CD4-positive, alpha-beta memory T cell (primary cell): ENCODE results near the gene TEAD3. TPM values are rescaled to one million over a fixed set of nuclear protein-coding genes. Genes with fewer than 3 reads are reported as not detected.
"Not testable (repeated sequence)": the region's sequence is repeated elsewhere in the genome, so short reads cannot be mapped to it uniquely, and the experiment has no call there.

Experiments
- CTCF ChIA-PET: fragments of 350-600 bp; sonication (Branson Sonifier 250); formaldehyde crosslinking; loops from one replicate; lab custom pipeline; 2021; ENCODE audit warnings: inconsistent platforms; ENCODE audit not compliant: partially characterized antibody; lab: Charles Lee
- POLR2A ChIA-PET: fragments of 350-600 bp; sonication (Branson Sonifier 250); formaldehyde crosslinking; loops from one replicate; lab custom pipeline; 2021; ENCODE audit not compliant: partially characterized antibody; lab: Charles Lee
- DNase-seq, 5 donors: peaks; one replicate each; pipeline versions ENCODE4 v3.0.0 to v3.0.0-alpha.2; 2020 to 2022; ENCODE audit warnings: mixed read lengths in 1 of 5
- H3K27ac ChIP-seq: one replicate; pipeline ENCODE4 v1.7.0; 2013; ENCODE audit warnings: low read depth, low read length
- H3K27me3 ChIP-seq: 2 replicates; pipeline ENCODE4 v1.7.0; 2013; ENCODE audit warnings: mild to moderate bottlenecking, low read length, moderate library complexity; ENCODE audit not compliant: insufficient read depth
- H3K36me3 ChIP-seq: 2 replicates; pipeline ENCODE4 v1.7.0; 2013; ENCODE audit warnings: mild to moderate bottlenecking, low read length, moderate library complexity; ENCODE audit not compliant: insufficient read depth
- H3K4me1 ChIP-seq: 2 replicates; pipeline ENCODE4 v1.7.0; 2013; ENCODE audit warnings: mild to moderate bottlenecking, low read length, moderate library complexity; ENCODE audit not compliant: insufficient read depth
- H3K4me3 ChIP-seq, 2 donors: one replicate each; pipeline ENCODE4 v1.7.0; 2013; ENCODE audit warnings: low read length in 2 of 2, mild to moderate bottlenecking in 1 of 2
- H3K9me3 ChIP-seq, 2 donors: one replicate each; pipeline ENCODE4 v1.7.0; 2013; ENCODE audit warnings: low read length in 2 of 2, control low read depth in 1 of 2; ENCODE audit not compliant: control insufficient read depth in 1 of 2
- H3K27ac Mint-ChIP-seq, 7 donors: one replicate each; pipeline ENCODE4 v1.8.0; 2020 to 2021; ENCODE audit warnings: mixed read lengths in 7 of 7, mild to moderate bottlenecking in 6 of 7, inconsistent platforms in 3 of 7, moderate library complexity in 3 of 7
- H3K27me3 Mint-ChIP-seq, 2 donors: one replicate each; pipeline ENCODE4 v1.8.0; 2020 to 2021; ENCODE audit warnings: mixed read lengths in 2 of 2
- H3K36me3 Mint-ChIP-seq, 2 donors: one replicate each; pipeline ENCODE4 v1.8.0; 2020 to 2021; ENCODE audit warnings: mixed read lengths in 2 of 2, inconsistent platforms in 1 of 2, mild to moderate bottlenecking in 1 of 2
- H3K4me1 Mint-ChIP-seq, 4 donors: one replicate each; pipeline ENCODE4 v1.8.0; 2020 to 2021; ENCODE audit warnings: mixed read lengths in 4 of 4, mild to moderate bottlenecking in 1 of 4
- H3K4me3 Mint-ChIP-seq, 8 donors: one replicate each; pipeline ENCODE4 v1.8.0; 2020 to 2021; ENCODE audit warnings: mixed read lengths in 8 of 8, mild to moderate bottlenecking in 7 of 8, moderate library complexity in 6 of 8, inconsistent platforms in 3 of 8
- H3K9me3 Mint-ChIP-seq, 8 donors: one replicate each; pipeline ENCODE4 v1.8.0; 2020 to 2021; ENCODE audit warnings: mixed read lengths in 8 of 8, mild to moderate bottlenecking in 5 of 8, inconsistent platforms in 3 of 8, moderate library complexity in 1 of 8
- intact Hi-C: fragments of 100-400 bp; cut with micrococcal nuclease; formaldehyde crosslinking; loops from one replicate; pipeline ENCODE4 v1.15.1; 2023
- polyA plus RNA-seq, 2 donors: library from polyadenylated mRNA; unstranded; fragments of 300-500 nt; fragmentation: Illumina TruSeq; gene quantifications; one replicate each; pipeline ENCODE4 v1.2.3, GENCODE V29; 2021
- total RNA-seq, 2 experiments: library from RNA; stranded (reverse); gene quantifications; one replicate each; pipeline ENCODE4 v1.2.3, GENCODE V29; 2021

The TEAD3 gene
- under 1 TPM in 1 of 2 experiments, not detected in 1; 0.20 TPM for total RNA-seq
- under 1 TPM in 1 of 2 donors, not detected in 1; 0.08 TPM for polyA plus RNA-seq

DNA sequence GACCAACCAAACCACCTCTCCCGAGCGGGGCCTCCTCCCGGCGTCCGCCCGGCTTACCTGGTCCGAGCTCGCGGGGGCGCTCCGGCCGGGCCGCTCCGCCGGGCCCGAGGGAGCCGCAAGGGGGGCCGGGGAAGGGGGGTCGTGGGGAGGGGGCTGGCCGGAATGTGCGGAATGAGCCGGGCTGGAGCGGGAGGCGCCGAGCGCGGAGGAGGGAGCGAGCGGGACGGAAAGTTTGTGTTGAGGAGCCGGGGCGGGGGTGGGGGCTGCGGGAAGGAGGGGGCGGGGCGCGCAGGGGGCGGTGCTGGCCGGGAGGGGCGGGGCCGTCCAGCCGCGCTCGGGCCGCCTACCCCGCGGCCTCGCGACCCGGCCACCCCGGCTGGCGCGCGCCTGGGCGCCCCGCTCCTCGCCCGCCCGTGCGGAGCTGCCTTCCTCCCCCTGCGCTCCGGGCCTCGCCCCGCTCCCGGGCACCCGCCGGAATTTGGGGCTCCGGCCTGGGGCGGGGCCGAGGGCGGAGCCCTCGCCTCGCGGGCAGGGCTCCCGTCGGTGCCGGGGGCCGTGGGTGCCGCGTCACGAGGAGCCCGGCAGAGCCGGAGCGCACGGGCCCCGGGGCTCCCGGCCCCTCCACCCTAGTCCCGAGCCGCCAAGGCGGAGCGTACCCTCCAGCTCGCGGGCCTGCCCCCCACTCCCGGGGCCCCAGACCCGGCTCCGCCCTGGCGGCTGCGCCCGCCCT lies at the start of gene TEAD3:
TSS of gene TEAD3 (minus strand) at position 239 of the 730 bp plus-strand sequence.
- Mint-ChIP-seq H3K9me3 (no peaks in the 10 kb centered on the region), H3K27ac (peak within 1 kb of the TSS in 4 of 7 donors; percentile 9 to 70 (median 42)), H3K4me3 (peak within 1 kb of the TSS; percentile 72 to 85 (median 82)), H3K27me3 (peaks cover 7 to 18% of the 10 kb centered on the region in 2 donors), H3K4me1 (peaks cover 10 to 37% (median 17%) of the 10 kb centered on the region in 4 donors), H3K36me3 (no peaks in the 10 kb centered on the region)
- Histone ChIP-seq H3K27me3 (no peaks in the 10 kb centered on the region), H3K36me3 (no peaks in the 10 kb centered on the region), H3K9me3 (no peaks in the 10 kb centered on the region), H3K4me1 (peaks cover 10% of the 10 kb centered on the region), H3K4me3 (peak within 1 kb of the TSS in 1 of 2 donors; percentile 59), H3K27ac (peak within 1 kb of the TSS; percentile 43)
- intact Hi-C loops: loop anchor here (1.0 kb wide), 1 partner anchor 29 kb away; the partner anchor contains the start of gene RPL10A
- peak; percentile 48 to 68 (median 52) for DNase-seq
- POLR2A ChIA-PET: interaction anchor here (1.0 to 2.8 kb wide), 8 partner anchors 23 to 238 kb away, joined by 3 to 15 read pairs (median 4); partner anchors contain the start of genes FANCE and RPL10A
- CTCF ChIA-PET: interaction anchor here (0.7 kb wide), 1 partner anchor 25 kb away, joined by 3 read pairs; no protein-coding TSS in a partner anchor

DNA sequence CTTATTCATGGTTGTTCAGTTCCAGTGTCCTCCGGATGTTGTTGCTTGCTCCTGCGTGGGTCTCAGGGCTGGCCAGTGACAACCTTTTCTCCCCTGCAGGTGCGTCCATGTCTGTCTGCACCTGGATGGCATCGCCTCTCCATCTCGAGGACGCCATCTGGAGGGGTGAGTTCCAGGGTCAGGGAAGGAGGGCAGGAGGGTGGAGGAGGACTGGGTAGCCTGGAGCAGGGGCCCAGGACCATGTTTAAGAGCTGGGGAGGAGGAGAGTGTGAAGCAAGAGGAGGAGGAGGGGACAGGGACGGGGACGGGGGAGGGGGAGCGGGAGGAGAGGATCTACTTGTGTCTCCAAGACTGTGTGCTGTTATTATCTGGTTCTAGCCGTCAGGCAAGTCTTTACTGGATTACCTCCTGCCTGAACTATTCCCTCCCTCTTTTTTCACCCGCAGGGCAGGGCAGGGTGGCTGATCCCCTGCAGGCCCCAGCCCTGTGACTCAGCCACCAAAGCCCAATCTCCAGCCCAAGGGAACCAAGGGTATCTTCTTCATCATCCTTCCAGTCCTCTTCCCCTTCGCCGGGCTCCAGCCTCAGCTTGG lies 48.0 kb upstream of the TEAD3 start:
- H3K27ac ChIP-seq: no peak overlapping the region
- no peaks in the 10 kb centered on the region for H3K36me3 ChIP-seq
- H3K9me3 ChIP-seq: no peaks in the 10 kb centered on the region
- CTCF ChIA-PET: interaction anchor here (1.8 kb wide), 1 partner anchor 22 kb away, joined by 6 read pairs; no protein-coding TSS in a partner anchor
- no peak for DNase-seq
- no peaks in the 10 kb centered on the region for H3K27me3 Mint-ChIP-seq
- POLR2A ChIA-PET: no interaction called here
- H3K36me3 Mint-ChIP-seq: peaks cover 0 to 2% of the 10 kb centered on the region in 2 donors
- no peaks in the 10 kb centered on the region for H3K27me3 ChIP-seq
- peaks cover 0 to 10% (median 1%) of the 10 kb centered on the region in 8 donors for H3K9me3 Mint-ChIP-seq
- no peak overlapping the region for H3K27ac Mint-ChIP-seq
- H3K4me3 ChIP-seq: no peak overlapping the region
- H3K4me3 Mint-ChIP-seq: no peak overlapping the region
- no peaks in the 10 kb centered on the region for H3K4me1 ChIP-seq
- no peaks in the 10 kb centered on the region for H3K4me1 Mint-ChIP-seq
- intact Hi-C loops: no loop called here

- ChIA-PET POLR2A (no interaction called here), CTCF (interaction anchor here (1.4 to 1.8 kb wide), 2 partner anchors 9 to 21 kb away, joined by 5 to 6 read pairs; no protein-coding TSS in a partner anchor)
- DNase-seq: no peak
- Mint-ChIP-seq H3K27ac (peak overlapping the region in 3 of 7 donors; percentile 16 to 37 (median 17)), H3K4me3 (no peak overlapping the region), H3K36me3 (no peaks in the 10 kb centered on the region), H3K4me1 (no peaks in the 10 kb centered on the region), H3K9me3 (peaks cover 0 to 6% (median 0%) of the 10 kb centered on the region in 8 donors), H3K27me3 (no peaks in the 10 kb centered on the region)
- Histone ChIP-seq H3K4me3 (no peak overlapping the region), H3K4me1 (no peaks in the 10 kb centered on the region), H3K36me3 (no peaks in the 10 kb centered on the region), H3K27me3 (no peaks in the 10 kb centered on the region), H3K27ac (no peak overlapping the region), H3K9me3 (no peaks in the 10 kb centered on the region)
- intact Hi-C loops: no loop called here
These were observed 46.7 kb upstream of the TEAD3 start for GRCh38 chr6:35543459-35544193.

DNA sequence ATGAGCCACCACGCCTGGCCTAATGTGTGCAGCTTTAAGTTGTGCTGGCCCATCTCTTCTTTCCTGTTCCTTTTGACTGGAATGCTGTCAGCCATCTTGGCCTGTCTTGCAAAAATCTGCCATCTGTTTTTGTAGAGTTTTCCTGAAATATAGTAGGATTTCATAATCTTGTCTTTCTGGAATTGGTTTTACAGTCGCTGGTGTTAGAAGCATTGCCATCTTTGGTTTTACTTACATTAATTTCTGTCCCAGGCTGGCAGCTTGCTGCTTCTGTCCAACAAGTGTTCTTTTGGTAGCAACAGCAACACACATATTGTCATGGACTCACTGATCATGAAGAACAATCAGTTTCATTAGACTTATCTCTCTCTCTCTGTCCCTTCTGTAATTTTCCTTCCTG lies 45.0 kb upstream of the TEAD3 start:
- Mint-ChIP-seq H3K4me3 (no peak overlapping the region), H3K4me1 (no peaks in the 10 kb centered on the region), H3K27me3 (peaks cover 0 to 1% of the 10 kb centered on the region in 2 donors), H3K36me3 (no peaks in the 10 kb centered on the region), H3K9me3 (peaks cover 0 to 6% (median 0%) of the 10 kb centered on the region in 8 donors), H3K27ac (peak overlapping the region in 1 of 7 donors; percentile 80)
- POLR2A ChIA-PET: interaction anchor here (0.7 kb wide), 1 partner anchor 121 kb away, joined by 4 read pairs; no protein-coding TSS in a partner anchor
- DNase-seq: no peak
- Histone ChIP-seq H3K4me1 (no peaks in the 10 kb centered on the region), H3K9me3 (no peaks in the 10 kb centered on the region), H3K36me3 (no peaks in the 10 kb centered on the region), H3K27ac (no peak overlapping the region), H3K4me3 (no peak overlapping the region), H3K27me3 (no peaks in the 10 kb centered on the region)
- CTCF ChIA-PET: no interaction called here
- intact Hi-C loops: no loop called here

DNA sequence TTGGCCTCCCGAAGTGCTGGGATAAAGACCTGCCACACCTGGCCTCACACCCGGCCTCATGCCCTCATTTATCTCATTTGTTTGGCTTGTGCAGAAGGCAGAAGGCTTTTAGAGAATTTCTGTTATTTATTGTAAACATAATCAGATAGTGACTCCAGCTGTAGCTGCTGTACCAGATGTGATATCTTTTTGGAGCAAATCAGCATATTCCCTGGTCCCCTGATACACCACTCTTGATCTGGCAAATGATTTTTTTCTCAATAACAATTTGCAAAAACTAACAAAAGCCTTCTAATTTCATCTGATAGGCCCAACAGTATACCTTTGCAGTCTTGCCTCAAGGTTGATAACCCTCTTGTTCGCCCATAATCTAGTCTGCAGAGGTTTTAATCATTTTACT lies 42.3 kb upstream of the TEAD3 start:
- Mint-ChIP-seq H3K27ac (no peak overlapping the region), H3K4me3 (no peak overlapping the region), H3K9me3 (peaks cover 0 to 6% (median 0%) of the 10 kb centered on the region in 8 donors), H3K4me1 (peaks cover 1 to 6% (median 4%) of the 10 kb centered on the region in 4 donors), H3K27me3 (peaks cover 3 to 7% of the 10 kb centered on the region in 2 donors), H3K36me3 (no peaks in the 10 kb centered on the region)
- ChIA-PET POLR2A (no interaction called here), CTCF (interaction anchor here (1.7 kb wide), 1 partner anchor 198 kb away, joined by 5 read pairs; the partner anchor contains the start of gene ARMC12)
- intact Hi-C loops: no loop called here
- H3K9me3 ChIP-seq: no peaks in the 10 kb centered on the region
- H3K4me1 ChIP-seq: no peaks in the 10 kb centered on the region
- H3K27me3 ChIP-seq: no peaks in the 10 kb centered on the region
- no peak for DNase-seq
- H3K36me3 ChIP-seq: no peaks in the 10 kb centered on the region
- H3K27ac ChIP-seq: no peak overlapping the region
- no peak overlapping the region for H3K4me3 ChIP-seq

DNA sequence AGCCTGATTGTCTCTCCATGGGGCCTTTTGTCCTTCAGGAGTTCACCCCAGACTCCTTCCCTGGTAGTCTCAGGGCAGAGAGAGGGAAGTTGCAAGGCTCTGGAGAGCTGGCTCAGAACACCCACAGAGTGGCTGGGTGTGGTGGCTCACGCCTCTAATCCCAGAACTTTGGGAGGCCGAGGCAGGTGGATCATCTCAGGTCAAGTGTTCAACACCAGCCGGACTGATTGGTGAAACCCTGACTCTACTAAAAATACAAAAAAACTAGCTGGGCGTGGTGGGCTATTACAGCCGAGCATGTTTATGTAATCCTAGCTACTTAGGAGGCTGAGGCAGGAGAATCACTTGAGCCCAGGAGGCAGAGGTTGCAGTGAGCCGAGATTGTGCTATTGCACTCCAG lies 39.0 kb upstream of the TEAD3 start:
- H3K9me3 ChIP-seq, H3K9me3 Mint-ChIP-seq, H3K4me3 Mint-ChIP-seq, H3K36me3 Mint-ChIP-seq, H3K4me1 ChIP-seq, H3K27me3 ChIP-seq, H3K27ac ChIP-seq, H3K36me3 ChIP-seq, POLR2A ChIA-PET, intact Hi-C loops, H3K27me3 Mint-ChIP-seq, DNase-seq, H3K4me1 Mint-ChIP-seq, H3K27ac Mint-ChIP-seq, H3K4me3 ChIP-seq: not testable (repeated sequence)
- CTCF ChIA-PET: interaction anchor here (1.6 kb wide), 1 partner anchor 13 kb away, joined by 7 read pairs; no protein-coding TSS in a partner anchor
